Chondrocyte (in vitro differentiated cells): Measurements from ENCODE around the gene RASL12. TPM values are rescaled to one million over a fixed set of nuclear protein-coding genes. Genes with fewer than 3 reads are reported as not detected.
A peak's percentile ranks its signal among the peaks of the same experiment; 100 is the strongest.
"Not testable (repeated sequence)": the region's sequence is repeated elsewhere in the genome, so short reads cannot be mapped to it uniquely, and the experiment has no call there.

Experiments used
- DNase-seq: peaks from one replicate; pipeline ENCODE4 v3.0.0; 2021; ENCODE audit warnings: mixed read lengths, low spot score
- H3K27ac Mint-ChIP-seq: one replicate; pipeline ENCODE4 v1.8.0; 2021; ENCODE audit warnings: mild to moderate bottlenecking, moderate library complexity, mixed read lengths; ENCODE audit not compliant: unreplicated experiment
- H3K27me3 Mint-ChIP-seq: 2 replicates; pipeline ENCODE4 v1.8.0; 2021; ENCODE audit warnings: low read depth, mixed read lengths
- H3K36me3 Mint-ChIP-seq: 2 replicates; pipeline ENCODE4 v1.8.0; 2021; ENCODE audit warnings: low read depth, mixed read lengths
- H3K4me1 Mint-ChIP-seq: 2 replicates; pipeline ENCODE4 v1.8.0; 2021; ENCODE audit warnings: low read depth, mild to moderate bottlenecking, mixed read lengths
- H3K4me3 Mint-ChIP-seq: one replicate; pipeline ENCODE4 v1.8.0; 2021; ENCODE audit warnings: mild to moderate bottlenecking, moderate library complexity, mixed read lengths; ENCODE audit not compliant: unreplicated experiment
- H3K9me3 Mint-ChIP-seq: 2 replicates; pipeline ENCODE4 v1.8.0; 2021; ENCODE audit warnings: low read depth, mixed read lengths
- CTCF ChIP-seq: fragments of 200-600 bp; sonication (generic); IDR thresholded peaks from 2 replicates; pipeline ENCODE4 v1.5.0; 2021; ENCODE audit warnings: antibody characterized with exemption, mild to moderate bottlenecking, moderate library complexity
- total RNA-seq: library from RNA; stranded (reverse); gene quantifications from 3 replicates; pipeline ENCODE4 v1.2.1, GENCODE V29; 2021

Gene RASL12
- total RNA-seq, 1 donor from 2014 or later, result 12.7 TPM

- Mint-ChIP-seq H3K27me3 (no peaks in the 10 kb centered on the region), H3K9me3 (no peaks in the 10 kb centered on the region), H3K27ac (no peak overlapping the region), H3K4me1 (peaks cover 17% of the 10 kb centered on the region), H3K36me3 (peaks cover 26% of the 10 kb centered on the region), H3K4me3 (no peak overlapping the region)
- TF ChIP-seq CTCF, result no peak
- peak; percentile 34 for DNase-seq
Measured at GRCh38 chr15:65100442-65100841, 32.7 kb upstream of the RASL12 start.

- not testable (repeated sequence) for H3K27me3 Mint-ChIP-seq, H3K4me3 Mint-ChIP-seq, H3K9me3 Mint-ChIP-seq, H3K27ac Mint-ChIP-seq
- peak; percentile 32 for DNase-seq
- peaks cover 21% of the 10 kb centered on the region for H3K4me1 Mint-ChIP-seq
- peaks cover 24% of the 10 kb centered on the region for H3K36me3 Mint-ChIP-seq
Measured at GRCh38 chr15:65099801-65100200, 32.0 kb upstream of the RASL12 start.

- peak; percentile 48 for DNase-seq
- no peak overlapping the region for H3K27ac Mint-ChIP-seq
- H3K4me1 Mint-ChIP-seq, result peaks cover 21% of the 10 kb centered on the region
- peaks cover 24% of the 10 kb centered on the region for H3K36me3 Mint-ChIP-seq
- no peak for TF ChIP-seq CTCF
- H3K27me3 Mint-ChIP-seq, result no peaks in the 10 kb centered on the region
- H3K4me3 Mint-ChIP-seq, result no peak overlapping the region
- no peaks in the 10 kb centered on the region for H3K9me3 Mint-ChIP-seq
Measured at GRCh38 chr15:65099336-65099735, 31.5 kb upstream of the RASL12 start.

GRCh38 chr15:65097651-65098263, 30.0 kb upstream of the RASL12 start:
- H3K27ac Mint-ChIP-seq, result no peak overlapping the region
- H3K4me1 Mint-ChIP-seq, result peaks cover 21% of the 10 kb centered on the region
- H3K9me3 Mint-ChIP-seq, result no peaks in the 10 kb centered on the region
- DNase-seq, result peak; percentile 42
- H3K27me3 Mint-ChIP-seq, result no peaks in the 10 kb centered on the region
- TF ChIP-seq CTCF, result no peak
- no peak overlapping the region for H3K4me3 Mint-ChIP-seq
- peaks cover 20% of the 10 kb centered on the region for H3K36me3 Mint-ChIP-seq

GRCh38 chr15:65096481-65097385, 28.9 kb upstream of the RASL12 start:
- Mint-ChIP-seq H3K4me1 (peaks cover 23% of the 10 kb centered on the region), H3K4me3 (no peak overlapping the region), H3K27ac (no peak overlapping the region), H3K36me3 (peaks cover 20% of the 10 kb centered on the region), H3K9me3 (no peaks in the 10 kb centered on the region), H3K27me3 (no peaks in the 10 kb centered on the region)
- no peak for TF ChIP-seq CTCF
- peak; percentile 28 for DNase-seq
